ENCODE data around the gene CWH43.

Gene CWH43

GRCh38 chr4:48985602-48985975, 486 bp upstream of the CWH43 start:
- Histone ChIP-seq H3K27me3 (peaks cover 31% of the 10 kb centered on the region), H3K36me3 (no peaks in the 10 kb centered on the region), H3K4me1 (no peaks in the 10 kb centered on the region), H3K4me3 (ENCODE audit: low read depth, low read length) (no peak overlapping the region), H3K9me3 (no peaks in the 10 kb centered on the region)
- TF ChIP-seq, protein P1, sequence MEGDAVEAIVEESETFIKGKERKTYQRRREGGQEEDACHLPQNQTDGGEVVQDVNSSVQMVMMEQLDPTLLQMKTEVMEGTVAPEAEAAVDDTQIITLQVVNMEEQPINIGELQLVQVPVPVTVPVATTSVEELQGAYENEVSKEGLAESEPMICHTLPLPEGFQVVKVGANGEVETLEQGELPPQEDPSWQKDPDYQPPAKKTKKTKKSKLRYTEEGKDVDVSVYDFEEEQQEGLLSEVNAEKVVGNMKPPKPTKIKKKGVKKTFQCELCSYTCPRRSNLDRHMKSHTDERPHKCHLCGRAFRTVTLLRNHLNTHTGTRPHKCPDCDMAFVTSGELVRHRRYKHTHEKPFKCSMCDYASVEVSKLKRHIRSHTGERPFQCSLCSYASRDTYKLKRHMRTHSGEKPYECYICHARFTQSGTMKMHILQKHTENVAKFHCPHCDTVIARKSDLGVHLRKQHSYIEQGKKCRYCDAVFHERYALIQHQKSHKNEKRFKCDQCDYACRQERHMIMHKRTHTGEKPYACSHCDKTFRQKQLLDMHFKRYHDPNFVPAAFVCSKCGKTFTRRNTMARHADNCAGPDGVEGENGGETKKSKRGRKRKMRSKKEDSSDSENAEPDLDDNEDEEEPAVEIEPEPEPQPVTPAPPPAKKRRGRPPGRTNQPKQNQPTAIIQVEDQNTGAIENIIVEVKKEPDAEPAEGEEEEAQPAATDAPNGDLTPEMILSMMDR (IDR thresholded peaks at IDR 0.05; ENCODE audit: low read depth, low read length) = no peak
- DNase-seq = no peak

- TF ChIP-seq, protein P1 (IDR thresholded peaks at IDR 0.05; ENCODE audit: low read depth, low read length) = no peak
- Histone ChIP-seq H3K4me1 (no peaks in the 10 kb centered on the region), H3K4me3 (ENCODE audit: low read depth, low read length) (no peak overlapping the region), H3K9me3 (no peaks in the 10 kb centered on the region), H3K27me3 (peaks cover 31% of the 10 kb centered on the region), H3K36me3 (no peaks in the 10 kb centered on the region)
- DNase-seq = no peak
Measured at GRCh38 chr4:48986654-48987164, 634 bp downstream of the CWH43 start.

GRCh38 chr4:48989461-48990203, 3.6 kb downstream of the CWH43 start:
- peaks cover 28% of the 10 kb centered on the region for H3K27me3 ChIP-seq
- no peak for DNase-seq
- no peak overlapping the region for H3K4me3 ChIP-seq (ENCODE audit: low read depth, low read length)
- H3K4me1 ChIP-seq = no peaks in the 10 kb centered on the region
- H3K9me3 ChIP-seq = no peaks in the 10 kb centered on the region
- H3K36me3 ChIP-seq = no peaks in the 10 kb centered on the region
- TF ChIP-seq, protein P1 (IDR thresholded peaks at IDR 0.05; ENCODE audit: low read depth, low read length) = no peak

- Histone ChIP-seq H3K4me3 (ENCODE audit: low read depth, low read length) (no peak overlapping the region), H3K36me3 (no peaks in the 10 kb centered on the region), H3K9me3 (no peaks in the 10 kb centered on the region), H3K4me1 (no peaks in the 10 kb centered on the region), H3K27me3 (peaks cover 12% of the 10 kb centered on the region)
- DNase-seq = no peak
- TF ChIP-seq, protein P1 (IDR thresholded peaks at IDR 0.05; ENCODE audit: low read depth, low read length) = no peak
Measured at GRCh38 chr4:48991357-48991756, 5.3 kb downstream of the CWH43 start.

DNA sequence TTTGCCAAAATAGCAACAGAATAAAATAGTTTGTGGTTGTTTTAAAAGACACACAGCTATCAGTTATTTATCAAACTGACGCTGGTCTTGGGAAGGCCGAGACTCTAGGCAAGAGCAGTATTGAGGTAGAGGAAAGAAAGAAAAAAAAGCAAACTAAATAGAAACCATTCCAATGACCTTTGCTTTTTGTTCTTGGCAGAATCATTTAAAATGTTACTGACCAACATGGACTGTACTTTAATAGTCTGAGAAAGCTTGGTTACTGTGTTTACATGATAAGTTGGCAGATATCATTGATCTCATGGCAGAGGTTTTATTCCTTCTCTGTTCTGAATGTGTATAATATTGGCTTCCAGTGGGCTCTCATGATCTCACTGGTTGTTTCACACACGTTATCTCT, 11.9 kb downstream of the CWH43 start:
- no peaks in the 10 kb centered on the region for H3K9me3 ChIP-seq
- TF ChIP-seq, protein P1 (IDR thresholded peaks at IDR 0.05; ENCODE audit: low read depth, low read length) = no peak
- no peaks in the 10 kb centered on the region; the same call in 1 of the 2 replicates for H3K27me3 ChIP-seq
- DNase-seq = no peak
- H3K4me3 ChIP-seq (ENCODE audit: low read depth, low read length) = no peak overlapping the region
- no peaks in the 10 kb centered on the region for H3K36me3 ChIP-seq
- H3K4me1 ChIP-seq = no peaks in the 10 kb centered on the region

GRCh38 chr4:48998440-48998839, 12.4 kb downstream of the CWH43 start:
- no peak overlapping the region for H3K4me3 ChIP-seq (ENCODE audit: low read depth, low read length)
- H3K9me3 ChIP-seq = no peaks in the 10 kb centered on the region
- H3K36me3 ChIP-seq = no peaks in the 10 kb centered on the region
- DNase-seq = no peak
- no peaks in the 10 kb centered on the region; the same call in 1 of the 2 replicates for H3K27me3 ChIP-seq
- H3K4me1 ChIP-seq = no peaks in the 10 kb centered on the region
- TF ChIP-seq, protein P1 (IDR thresholded peaks at IDR 0.05; ENCODE audit: low read depth, low read length) = no peak
